Measurements from ENCODE around the gene COPS8.

DNA sequence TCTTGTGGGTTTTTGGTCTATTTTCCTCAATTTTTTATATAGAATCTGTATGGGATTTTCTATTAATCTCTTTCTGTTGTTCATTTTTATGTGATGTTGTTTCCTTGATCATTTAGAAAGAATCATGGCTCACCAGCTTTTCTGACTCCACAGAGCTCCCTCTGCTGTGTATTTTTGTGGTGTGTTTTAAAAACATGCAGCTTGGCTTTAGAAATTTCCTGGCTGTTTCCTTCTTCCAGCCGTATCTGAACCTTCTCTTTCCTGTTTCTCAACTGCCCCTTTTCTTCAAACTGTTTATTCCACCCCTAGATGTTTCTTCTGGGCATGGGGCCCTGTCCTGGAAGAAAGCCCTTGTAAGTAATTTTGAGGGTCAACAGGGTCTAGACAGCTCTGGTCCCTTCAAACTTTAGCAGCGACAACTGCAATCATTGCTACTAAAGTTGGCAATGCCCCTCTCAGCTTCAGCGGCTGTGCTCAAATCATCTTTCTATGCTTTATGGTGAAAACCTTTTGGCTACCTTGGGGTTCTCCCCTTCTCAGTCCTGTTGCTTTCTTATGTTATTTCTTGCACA, 17.6 kb upstream of the COPS8 start:
- no peak for TF ChIP-seq ZNF274 (IDR thresholded peaks at IDR 0.05; ENCODE audit: low read depth, low read length)
- TF ChIP-seq YY1 (IDR thresholded peaks at IDR 0.05; ENCODE audit: insufficient read depth, insufficient read length) = no peak
- TF ChIP-seq SUZ12 (IDR thresholded peaks at IDR 0.05; ENCODE audit: extremely low read depth, insufficient read depth, insufficient read length) = no peak
